K562 (cell line): ENCODE results near the gene UBAC2. TPM values are rescaled to one million over a fixed set of nuclear protein-coding genes. Genes with fewer than 3 reads are reported as not detected.

Experiments
- BHLHE40 ChIP-seq: IDR thresholded peaks from 2 replicates; pipeline ENCODE4 v1.6.1; 2011; ENCODE audit warnings: low read length, improper control_type of control experiment
- CBFA2T3 ChIP-seq: fragments of 450-650 bp; IDR thresholded peaks from 2 replicates; pipeline ENCODE4 v1.6.1; 2017
- CTBP1 ChIP-seq: fragments of 450-650 bp; IDR thresholded peaks from 2 replicates; pipeline ENCODE4 v1.6.1; 2016; ENCODE audit warnings: borderline replicate concordance
- CXXC5 ChIP-seq: fragments of 250-450 bp; sonication (Bioruptor Pico); IDR thresholded peaks from 2 replicates; pipeline ENCODE4 v1.8.0; 2022; ENCODE audit warnings: inconsistent platforms, mild to moderate bottlenecking, moderate library complexity
- ELF1 ChIP-seq: fragments of 200-800 bp; sonication (Bioruptor generic); IDR thresholded peaks from 2 replicates; pipeline ENCODE4 v1.6.1; 2016; ENCODE audit warnings: missing genetic modification characterization, missing compliant biosample characterization
- EP400 ChIP-seq: fragments of 450-650 bp; IDR thresholded peaks from 2 replicates; pipeline ENCODE4 v1.6.1; 2017; ENCODE audit warnings: antibody characterized with exemption, mild to moderate bottlenecking, moderate library complexity
- HDAC1 ChIP-seq, 2 experiments: fragments of 450-650 bp; IDR thresholded peaks; 2 replicates each; pipeline ENCODE4 v1.6.1; 2016 to 2017; ENCODE audit warnings: inconsistent platforms in 1 of 2, mild to moderate bottlenecking in 1 of 2, moderate library complexity in 1 of 2
- IRF2 ChIP-seq: sonication (generic); formaldehyde crosslinking; IDR thresholded peaks from 2 replicates; pipeline ENCODE4 v1.8.1; 2022; ENCODE audit warnings: mild to moderate bottlenecking, missing genetic modification reagents
- MCM7 ChIP-seq, 2 experiments: fragments of 450-650 bp; IDR thresholded peaks; 2 replicates each; pipeline ENCODE4 v1.6.1; 2016 to 2018
- NCOR1 ChIP-seq: fragments of 450-650 bp; IDR thresholded peaks from 2 replicates; pipeline ENCODE4 v1.6.1; 2016; ENCODE audit warnings: mild to moderate bottlenecking, moderate library complexity
- POLR3A ChIP-seq: IDR thresholded peaks from 2 replicates; pipeline ENCODE4 v1.6.1; 2011; ENCODE audit warnings: borderline replicate concordance, mild to moderate bottlenecking, moderate library complexity; ENCODE audit not compliant: insufficient read length, insufficient read depth; ENCODE audit errors: extremely low read depth
- SMAD4 ChIP-seq: fragments of 250-450 bp; sonication (Bioruptor Pico); conservative IDR thresholded peaks from 2 replicates; pipeline ENCODE4 v1.8.0; 2021; ENCODE audit warnings: inconsistent platforms, mild to moderate bottlenecking, moderate library complexity
- STAT5A ChIP-seq: IDR thresholded peaks from 2 replicates; pipeline ENCODE4 v1.6.1; 2012; ENCODE audit warnings: low read length, inconsistent platforms, borderline replicate concordance
- STAT5B ChIP-seq: fragments of 250-450 bp; sonication (Bioruptor Pico); IDR thresholded peaks from 2 replicates; pipeline ENCODE4 v1.8.0; 2021; ENCODE audit warnings: mild to moderate bottlenecking, inconsistent platforms
- U2AF1 ChIP-seq: fragments of 200-400 bp; formaldehyde crosslinking; optimal IDR thresholded peaks from 2 replicates; pipeline ENCODE3; 2017; ENCODE audit warnings: mild to moderate bottlenecking, low read depth, low read length, moderate library complexity
- ZNF140 ChIP-seq: fragments of 250-450 bp; sonication (Bioruptor Pico); IDR thresholded peaks from 2 replicates; pipeline ENCODE4 v1.8.0; 2021; ENCODE audit warnings: moderate library complexity, mild to moderate bottlenecking, inconsistent platforms
- ZNF436 ChIP-seq: fragments of 250-450, 450-650 bp; sonication (Bioruptor Pico); formaldehyde crosslinking; IDR thresholded peaks from 2 replicates; pipeline ENCODE4 v1.7.0; 2020; ENCODE audit warnings: mild to moderate bottlenecking
- ZSCAN29 ChIP-seq: fragments of 450-650 bp; IDR thresholded peaks from 2 replicates; pipeline ENCODE4 v1.6.1; 2017
- polyA plus RNA-seq, 8 experiments: library from polyadenylated mRNA; depleted of rRNA in 4 of 8; stranded (reverse) in 5 of 8; unstranded in 3 of 8; fragments of >200 nt; fragmentation: Nextera tagmentation in 2 of 8; fragmentation: Illumina TruSeq in 1 of 8; extraction: Ambion mirVana in 2 of 8; extraction: Trizol in 1 of 8; gene quantifications; 2 replicates each; pipeline versions ENCODE4 v1.2.1 to v1.2.3, GENCODE V29; 2011 to 2014; ENCODE audit warnings: inconsistent platforms in 1 of 8, missing spikeins in 1 of 8
- total RNA-seq, 7 experiments: library from RNA; depleted of rRNA in 6 of 7; stranded (reverse); fragments of >200 nt in 6 of 7; fragmentation: Illumina TruSeq in 2 of 7; extraction: Trizol in 2 of 7; gene quantifications; 2 replicates each; pipeline versions ENCODE4 v1.2.1 to v1.2.3, GENCODE V29; 2011 to 2021; ENCODE audit warnings: low replicate concordance in 1 of 7
- TF ChIP-seq, protein P1 (sequence below): fragments of 250-450 bp; sonication (Bioruptor Pico); IDR thresholded peaks from 2 replicates; pipeline ENCODE4 v1.5.0; 2021; ENCODE audit warnings: mild to moderate bottlenecking, moderate library complexity
- TF ChIP-seq, protein P2 (sequence below): sonication (generic); formaldehyde crosslinking; IDR thresholded peaks from 2 replicates; pipeline ENCODE4 v1.9.0; 2022; ENCODE audit warnings: mild to moderate bottlenecking, missing genetic modification reagents
- TF ChIP-seq, protein P3 (sequence below): fragments of 450-650 bp; IDR thresholded peaks from 2 replicates; pipeline ENCODE4 v1.6.1; 2016; ENCODE audit warnings: antibody characterized with exemption
- TF ChIP-seq, protein P4 (sequence below): fragments of 450-650 bp; formaldehyde crosslinking; IDR thresholded peaks from 2 replicates; pipeline ENCODE4 v1.4.0; 2020; ENCODE audit warnings: mild to moderate bottlenecking, mixed read lengths
- TF ChIP-seq, protein P5 (sequence below): fragments of 450-650 bp; IDR thresholded peaks from 2 replicates; pipeline ENCODE4 v1.6.1; 2016; ENCODE audit warnings: low read depth, mild to moderate bottlenecking, moderate library complexity

UBAC2 gene
- total and polyA plus RNA-seq, 9 of the 15 experiments (the other 6 are each of a cell fraction or from before 2014, with no cell fraction given): 6.0 to 84.1 (median 32.3) TPM

DNA sequence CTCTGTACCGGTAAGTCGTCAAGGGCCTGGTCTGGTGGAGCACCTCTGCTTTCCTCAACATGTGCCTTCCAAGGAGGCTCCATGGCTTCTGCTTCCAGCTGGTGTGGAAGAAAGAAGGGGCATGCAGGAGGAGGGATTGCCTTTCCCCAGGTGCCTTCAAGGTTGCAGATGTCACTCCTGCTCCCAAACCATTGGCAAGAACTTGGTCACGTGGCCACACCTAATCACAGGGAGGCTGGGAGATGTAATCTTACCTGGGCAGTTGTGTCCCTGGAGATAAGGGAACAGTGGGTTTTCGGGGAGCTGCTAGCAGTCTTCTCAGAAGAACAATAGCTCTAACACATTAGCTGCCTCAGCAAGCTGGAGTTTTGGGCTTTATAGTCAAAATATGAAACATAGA, 67.3 kb downstream of the UBAC2 start (continued):
- TF ChIP-seq, protein P1, sequence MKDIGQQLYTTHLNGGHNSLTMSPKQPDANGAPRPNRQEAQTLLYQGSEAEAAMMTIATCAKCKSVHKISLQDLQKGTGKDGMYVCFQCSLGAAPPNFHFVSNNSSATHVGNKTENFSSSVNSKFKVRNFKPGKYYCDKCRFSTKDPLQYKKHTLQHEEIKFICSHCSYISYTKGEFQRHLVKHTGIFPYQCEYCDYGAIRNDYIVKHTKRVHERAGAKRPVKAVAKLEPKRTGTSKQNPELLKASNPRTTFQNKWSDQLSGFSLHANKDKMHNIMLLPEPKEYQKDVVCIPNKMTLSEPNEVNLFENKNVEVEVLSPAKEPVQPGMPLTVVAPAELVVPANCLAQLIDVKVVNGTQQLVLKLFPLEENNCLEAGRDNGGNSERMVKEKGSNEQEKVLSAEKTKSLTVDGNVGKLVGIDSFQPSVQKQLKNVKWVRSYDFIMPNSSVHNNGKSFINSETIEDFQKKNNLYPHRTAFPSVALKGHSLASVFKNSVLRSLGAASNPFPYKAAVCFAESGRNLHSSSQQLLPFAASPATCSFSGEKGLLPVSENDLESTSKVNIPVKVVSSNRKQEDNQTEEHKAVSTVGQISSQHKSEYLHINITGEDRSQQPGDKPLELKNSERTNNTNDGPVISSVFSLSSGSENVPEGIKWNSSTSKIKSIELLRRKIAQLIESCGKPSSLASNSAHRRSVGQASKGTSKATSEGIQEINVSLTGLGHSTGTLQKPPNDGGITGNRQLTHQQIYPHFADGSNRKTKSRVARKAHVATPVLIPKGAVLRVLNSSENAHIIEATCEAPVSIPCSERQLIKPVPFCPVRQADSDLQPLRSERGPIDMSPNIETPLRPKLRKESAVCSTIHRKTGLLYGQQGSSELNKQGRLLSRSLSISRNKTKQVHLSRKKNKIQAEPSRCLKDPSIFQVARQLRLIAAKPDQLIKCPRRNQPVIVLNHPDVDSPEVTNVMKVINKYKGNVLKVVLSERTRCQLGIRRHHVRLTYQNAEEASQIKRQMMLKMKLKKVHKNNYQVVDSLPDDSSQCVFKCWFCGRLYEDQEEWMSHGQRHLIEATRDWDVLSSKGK (CRISPR knock-in tag): no peak
- TF ChIP-seq STAT5B (CRISPR knock-in tag): no peak
- TF ChIP-seq, protein P2, sequence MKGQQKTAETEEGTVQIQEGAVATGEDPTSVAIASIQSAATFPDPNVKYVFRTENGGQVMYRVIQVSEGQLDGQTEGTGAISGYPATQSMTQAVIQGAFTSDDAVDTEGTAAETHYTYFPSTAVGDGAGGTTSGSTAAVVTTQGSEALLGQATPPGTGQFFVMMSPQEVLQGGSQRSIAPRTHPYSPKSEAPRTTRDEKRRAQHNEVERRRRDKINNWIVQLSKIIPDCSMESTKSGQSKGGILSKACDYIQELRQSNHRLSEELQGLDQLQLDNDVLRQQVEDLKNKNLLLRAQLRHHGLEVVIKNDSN: peak; percentile 77
- peak; percentile 65 for TF ChIP-seq BHLHE40
- no peak for TF ChIP-seq ZNF140 (CRISPR knock-in tag)
- no peak for TF ChIP-seq ZNF436 (CRISPR knock-in tag)
- TF ChIP-seq CXXC5 (CRISPR knock-in tag): 0 out of 2 replicates have a peak, but pooled peaks have one; percentile 17
- peak; percentile 67; the same call in 1 of the 2 replicates for TF ChIP-seq CTBP1
- TF ChIP-seq HDAC1 (IDR thresholded peaks at IDR 0.05): 0 out of 4 replicates have a peak, but pooled peaks of 1 of the 2 experiments have one; percentile 19
- TF ChIP-seq ELF1 (tag): no peak
- no peak for TF ChIP-seq U2AF1
- peak; percentile 62 for TF ChIP-seq CBFA2T3
- 0 out of 2 replicates have a peak, but pooled peaks have one; percentile 40 for TF ChIP-seq SMAD4 (CRISPR knock-in tag)
- no peak for TF ChIP-seq ZSCAN29
- TF ChIP-seq POLR3A: no peak
- TF ChIP-seq STAT5A: peak; percentile 39; the same call in 1 of the 2 replicates
- no peak for TF ChIP-seq EP400
- TF ChIP-seq NCOR1: 0 out of 2 replicates have a peak, but pooled peaks have one; percentile 21
- TF ChIP-seq, protein P3, sequence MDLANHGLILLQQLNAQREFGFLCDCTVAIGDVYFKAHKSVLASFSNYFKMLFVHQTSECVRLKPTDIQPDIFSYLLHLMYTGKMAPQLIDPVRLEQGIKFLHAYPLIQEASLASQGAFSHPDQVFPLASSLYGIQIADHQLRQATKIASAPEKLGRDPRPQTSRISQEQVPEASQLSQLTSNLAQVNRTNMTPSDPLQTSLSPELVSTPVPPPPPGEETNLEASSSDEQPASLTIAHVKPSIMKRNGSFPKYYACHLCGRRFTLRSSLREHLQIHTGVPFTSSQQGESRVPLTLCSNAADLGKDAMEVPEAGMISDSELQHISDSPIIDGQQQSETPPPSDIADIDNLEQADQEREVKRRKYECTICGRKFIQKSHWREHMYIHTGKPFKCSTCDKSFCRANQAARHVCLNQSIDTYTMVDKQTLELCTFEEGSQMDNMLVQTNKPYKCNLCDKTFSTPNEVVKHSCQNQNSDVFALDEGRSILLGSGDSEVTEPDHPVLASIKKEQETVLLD: no peak
- TF ChIP-seq MCM7 (IDR thresholded peaks at IDR 0.05): no peak
- no peak for TF ChIP-seq IRF2
- TF ChIP-seq, protein P4, sequence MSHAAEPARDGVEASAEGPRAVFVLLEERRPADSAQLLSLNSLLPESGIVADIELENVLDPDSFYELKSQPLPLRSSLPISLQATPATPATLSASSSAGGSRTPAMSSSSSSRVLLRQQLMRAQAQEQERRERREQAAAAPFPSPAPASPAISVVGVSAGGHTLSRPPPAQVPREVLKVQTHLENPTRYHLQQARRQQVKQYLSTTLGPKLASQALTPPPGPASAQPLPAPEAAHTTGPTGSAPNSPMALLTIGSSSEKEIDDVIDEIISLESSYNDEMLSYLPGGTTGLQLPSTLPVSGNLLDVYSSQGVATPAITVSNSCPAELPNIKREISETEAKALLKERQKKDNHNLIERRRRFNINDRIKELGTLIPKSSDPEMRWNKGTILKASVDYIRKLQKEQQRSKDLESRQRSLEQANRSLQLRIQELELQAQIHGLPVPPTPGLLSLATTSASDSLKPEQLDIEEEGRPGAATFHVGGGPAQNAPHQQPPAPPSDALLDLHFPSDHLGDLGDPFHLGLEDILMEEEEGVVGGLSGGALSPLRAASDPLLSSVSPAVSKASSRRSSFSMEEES (CRISPR knock-in tag): peak; percentile 80
- TF ChIP-seq, protein P5, sequence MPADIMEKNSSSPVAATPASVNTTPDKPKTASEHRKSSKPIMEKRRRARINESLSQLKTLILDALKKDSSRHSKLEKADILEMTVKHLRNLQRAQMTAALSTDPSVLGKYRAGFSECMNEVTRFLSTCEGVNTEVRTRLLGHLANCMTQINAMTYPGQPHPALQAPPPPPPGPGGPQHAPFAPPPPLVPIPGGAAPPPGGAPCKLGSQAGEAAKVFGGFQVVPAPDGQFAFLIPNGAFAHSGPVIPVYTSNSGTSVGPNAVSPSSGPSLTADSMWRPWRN: peak; percentile 67; the same call in 1 of the 2 replicates
